HG02763 (cell line): Measurements from ENCODE around the gene F2.
"Not testable (repeated sequence)": the region's sequence is repeated elsewhere in the genome, so short reads cannot be mapped to it uniquely, and the experiment has no call there.

Experiments
- ATAC-seq: cut with Tn5 transposase; IDR thresholded peaks from one replicate; pipeline ENCODE4 v1.9.1; 2021; ENCODE audit warnings: mild to moderate bottlenecking, moderate library complexity; ENCODE audit not compliant: unreplicated experiment

The F2 gene

DNA sequence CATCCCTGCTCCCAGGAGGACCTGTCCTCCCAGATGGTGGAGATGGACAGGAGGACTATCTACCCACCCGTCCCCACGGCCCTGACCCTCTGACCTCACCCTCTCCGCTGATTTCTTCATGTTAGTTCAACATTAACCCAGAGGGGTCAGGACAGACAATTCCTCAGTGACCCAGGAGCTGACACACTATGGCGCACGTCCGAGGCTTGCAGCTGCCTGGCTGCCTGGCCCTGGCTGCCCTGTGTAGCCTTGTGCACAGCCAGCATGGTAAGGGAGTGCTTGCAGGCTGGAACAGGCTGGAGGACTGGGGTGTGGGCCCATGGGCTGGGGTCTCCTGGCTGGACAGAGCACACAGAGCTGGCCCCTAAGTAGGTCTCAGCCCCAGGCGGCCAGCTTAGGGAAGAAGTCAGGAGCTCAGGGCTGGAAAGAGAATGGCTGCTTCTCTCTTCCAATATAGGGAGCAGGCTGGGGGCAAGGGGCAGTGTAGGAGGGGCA, at the start of gene F2:
Gene F2 (plus strand): TSS at position 166 of the 495 bp plus-strand sequence. CDS start 23 bp downstream, at position 189.
- ATAC-seq = no peak

DNA sequence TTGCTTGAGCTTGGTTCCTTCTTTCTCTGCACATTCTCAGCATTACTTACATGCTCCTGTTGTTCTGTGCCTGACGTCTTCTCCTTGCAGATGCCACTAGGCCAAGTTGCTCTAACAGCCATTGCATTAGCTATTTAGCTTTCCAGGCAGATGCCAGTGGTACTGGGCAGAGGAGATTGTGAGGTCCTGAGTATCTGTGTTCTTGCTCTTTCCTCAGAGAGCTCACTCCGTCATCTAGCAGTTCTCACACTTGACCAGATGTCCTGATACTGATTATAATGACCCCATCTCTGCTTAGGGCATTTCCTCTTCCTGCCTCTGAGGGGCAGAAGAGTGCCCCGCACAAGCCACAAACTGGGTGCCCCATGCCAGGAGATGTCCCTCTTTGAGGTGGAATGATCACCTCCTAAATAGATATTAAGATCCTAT, 49.3 kb upstream of the F2 start:
- no peak for ATAC-seq

DNA sequence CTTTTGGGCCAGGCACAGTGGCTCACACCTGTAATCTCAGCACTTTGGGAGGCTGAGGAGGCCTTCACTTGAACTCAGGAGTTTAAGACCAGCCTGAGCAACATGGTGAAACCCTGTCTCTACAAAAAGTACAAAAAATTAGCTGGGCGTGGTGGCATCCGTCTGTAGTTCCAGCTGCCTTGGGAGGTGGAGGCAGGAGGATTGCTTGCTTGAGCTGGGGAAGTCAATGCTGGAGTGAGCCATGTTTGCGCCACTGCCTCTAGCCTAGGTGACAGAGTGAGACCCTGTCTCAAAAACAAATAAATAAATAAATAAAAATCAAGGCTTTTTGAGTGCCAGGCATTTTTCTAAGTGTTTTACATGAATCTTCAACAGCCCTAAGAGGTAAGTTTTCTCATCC, 48.5 kb upstream of the F2 start:
- not testable (repeated sequence) for ATAC-seq

GRCh38 chr11:46671958-46672315, 47.1 kb upstream of the F2 start:
- ATAC-seq = no peak

DNA sequence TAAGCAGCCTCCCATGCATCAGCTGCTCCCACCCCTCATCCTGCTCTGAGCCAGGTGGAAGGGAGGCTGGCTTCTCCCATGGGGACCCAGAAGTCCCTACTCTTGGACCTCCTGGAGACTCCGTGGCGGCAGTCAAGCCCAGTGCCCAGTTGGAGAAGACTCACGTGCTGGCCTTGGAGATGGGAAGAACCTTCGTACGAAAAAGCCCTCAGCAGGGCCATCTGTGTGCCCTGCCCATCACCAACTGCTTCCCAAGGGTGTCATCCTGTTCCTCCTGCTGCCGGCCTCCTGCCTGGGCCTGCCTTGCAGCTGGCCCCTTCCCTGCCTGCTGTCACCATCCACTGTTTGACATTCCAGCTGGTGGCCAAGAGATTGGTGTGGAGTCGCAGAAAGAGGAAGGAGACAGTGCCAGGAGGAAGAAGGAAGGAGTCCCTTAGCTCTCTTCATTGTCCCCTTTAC, 46.6 kb upstream of the F2 start:
- ATAC-seq = no peak

GRCh38 chr11:46673713-46674462, 45.1 kb upstream of the F2 start:
- ATAC-seq = no peak

GRCh38 chr11:46674463-46675287, 44.3 kb upstream of the F2 start:
- ATAC-seq = no peak

- ATAC-seq = no peak
These were observed 43.6 kb upstream of the F2 start for GRCh38 chr11:46675288-46675851.

DNA sequence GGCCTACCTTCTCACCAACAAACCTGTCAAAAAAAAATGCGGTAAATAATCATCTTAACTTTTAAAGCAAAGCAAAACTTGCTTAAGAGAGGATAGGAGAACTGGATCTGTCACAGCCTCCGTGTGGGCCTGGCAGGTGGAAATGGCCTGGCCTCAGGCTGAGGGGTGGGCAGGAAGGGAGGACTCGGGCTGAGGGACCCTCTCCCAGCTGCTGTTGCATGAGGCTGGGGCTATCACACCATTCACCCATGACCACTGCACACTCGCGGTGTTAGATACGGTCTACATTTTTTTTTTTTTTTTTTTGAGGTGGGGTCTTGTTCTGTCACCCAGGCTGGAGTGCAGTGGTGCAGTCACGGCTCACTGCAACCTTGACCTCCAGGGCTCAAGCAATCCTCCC, 43.1 kb upstream of the F2 start:
- no peak for ATAC-seq

- no peak for ATAC-seq
These were observed 42.4 kb upstream of the F2 start for GRCh38 chr11:46676436-46677158.

DNA sequence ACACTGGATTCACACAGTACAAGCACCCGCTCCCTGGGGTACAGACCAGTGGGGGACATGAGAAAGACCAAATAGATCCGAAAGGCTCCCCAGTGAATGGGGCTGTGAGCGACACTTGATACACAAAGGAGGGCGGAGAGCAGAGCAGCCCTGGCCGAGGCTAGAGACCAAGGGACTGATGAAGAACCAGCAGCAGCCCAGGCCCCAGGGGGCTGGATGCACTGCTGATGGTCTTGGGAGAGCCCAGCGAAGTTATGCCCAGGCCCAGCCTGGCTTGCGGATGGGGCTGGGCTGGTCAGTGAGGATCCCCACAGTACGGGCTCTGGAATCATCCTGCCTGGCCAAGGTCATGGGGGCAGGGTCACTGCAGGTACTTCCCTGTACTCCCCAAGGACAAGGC, 41.8 kb upstream of the F2 start:
- ATAC-seq = no peak

GRCh38 chr11:46677991-46678740, 40.8 kb upstream of the F2 start:
- ATAC-seq = no peak

DNA sequence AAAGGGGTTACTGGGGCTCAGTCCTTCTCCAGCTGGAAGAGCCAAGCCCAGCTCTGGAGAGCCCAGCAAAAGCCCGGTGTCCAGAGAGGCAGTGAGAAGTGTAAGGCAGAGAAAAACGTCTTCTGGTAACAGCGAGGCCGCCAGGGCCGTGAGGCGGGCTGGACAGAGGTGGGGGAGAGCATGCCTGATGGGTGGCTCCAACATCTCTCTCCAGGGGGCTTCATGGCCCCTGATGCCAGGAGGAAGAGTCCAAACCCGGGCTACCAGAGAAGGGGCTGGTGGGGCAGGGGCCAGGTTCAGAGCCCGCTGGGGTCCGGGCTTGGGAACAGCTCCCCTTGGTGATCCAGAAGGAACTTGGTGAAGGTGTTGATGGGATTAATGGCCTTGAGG, 40.3 kb upstream of the F2 start:
- ATAC-seq = no peak

- ATAC-seq = no peak
These were observed 39.5 kb upstream of the F2 start for GRCh38 chr11:46679241-46680163.

GRCh38 chr11:46680164-46680760, 38.8 kb upstream of the F2 start:
- no peak for ATAC-seq

DNA sequence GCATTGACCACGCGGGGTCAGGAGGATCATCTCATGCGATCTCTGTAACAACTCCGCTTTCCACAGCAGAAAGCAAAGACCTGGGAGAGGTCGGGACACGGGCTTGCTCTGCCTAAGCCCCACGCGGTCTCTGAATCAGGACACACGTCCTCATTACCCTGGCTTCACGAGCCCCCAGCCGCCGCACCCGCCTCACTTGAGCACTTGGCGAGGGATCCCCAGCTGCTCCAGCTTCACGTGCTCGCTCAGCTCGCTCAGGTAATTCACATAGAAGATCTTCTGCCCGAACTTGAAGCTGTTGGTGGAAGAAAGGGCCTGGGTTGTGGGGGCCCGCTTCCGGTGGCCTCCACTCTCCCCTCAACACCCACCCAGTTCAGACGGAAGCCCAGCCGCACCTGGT, 38.2 kb upstream of the F2 start:
- no peak for ATAC-seq

DNA sequence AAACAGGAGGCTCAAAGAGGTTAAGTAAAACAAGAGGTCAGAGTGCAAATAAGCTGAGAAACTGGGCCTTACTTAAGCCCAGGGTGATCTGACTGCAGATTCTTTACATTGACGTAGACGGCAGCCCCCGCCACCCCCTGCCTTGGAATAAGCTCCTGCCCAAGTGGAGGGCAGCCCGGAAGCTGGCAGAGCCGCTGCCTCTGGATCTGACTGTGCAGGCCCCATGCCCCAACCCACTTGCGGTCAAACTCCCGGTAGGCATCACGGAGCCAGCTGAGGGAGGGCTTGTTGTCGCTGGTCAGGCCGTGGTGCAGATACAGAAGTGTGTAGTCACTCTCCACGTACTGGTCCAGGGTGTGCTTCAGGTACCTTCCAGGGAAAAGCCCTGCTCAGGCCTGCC, 37.2 kb upstream of the F2 start:
- no peak for ATAC-seq

DNA sequence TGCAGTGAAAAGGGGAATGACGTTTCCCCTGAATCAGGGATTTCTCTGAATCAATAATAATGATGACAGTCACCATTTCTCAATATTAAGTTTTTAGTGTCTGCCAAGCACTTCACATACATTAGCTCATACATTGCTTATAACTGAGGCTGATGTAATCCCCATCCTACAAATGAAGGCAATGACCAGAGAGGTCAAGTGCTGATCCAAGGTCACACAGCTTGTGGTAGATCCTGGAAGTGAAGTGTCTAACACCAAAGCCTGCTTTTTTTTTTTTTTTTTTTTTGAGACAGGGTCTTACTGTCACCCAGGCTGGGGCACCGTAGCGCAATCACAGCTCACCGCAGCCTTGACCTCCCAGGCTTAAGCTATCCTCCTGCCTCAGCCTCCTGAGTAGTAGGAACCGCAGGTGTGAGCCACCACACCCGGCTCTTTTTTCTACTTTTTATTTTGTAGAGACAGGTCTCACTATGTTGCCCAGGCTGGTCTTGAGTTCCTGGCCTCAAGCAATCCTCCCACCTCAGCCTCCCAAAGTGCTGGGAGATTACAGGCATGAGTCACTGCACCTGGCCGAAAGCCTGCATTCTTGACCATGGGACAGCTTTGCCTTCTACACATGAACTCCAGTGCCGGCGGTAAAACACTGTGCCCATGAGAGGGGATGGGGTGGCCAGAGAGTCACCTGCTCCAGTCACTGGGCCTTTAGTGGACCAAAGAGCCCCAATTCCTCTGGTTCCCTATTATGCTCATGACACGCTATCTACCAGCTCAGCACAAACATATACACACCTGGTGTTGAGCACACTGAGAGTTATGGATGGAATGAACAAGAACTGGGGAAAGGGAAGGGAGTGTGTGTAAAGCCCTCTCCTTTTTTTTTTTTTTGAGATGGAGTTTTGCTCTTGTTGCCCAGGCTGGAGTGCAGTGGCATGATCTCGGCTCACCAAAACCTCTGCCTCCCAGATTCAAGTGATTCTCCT, 36.0 kb upstream of the F2 start:
- no peak for ATAC-seq
